MM.1S (cell line): ENCODE results near the gene MARK3.

Experiments used
- DNase-seq: peaks from one replicate; pipeline ENCODE4 v3.0.0-alpha.2; 2015
- H2AFZ ChIP-seq: fragments of 300-600 bp; sonication (generic); 2 replicates; pipeline ENCODE4 v1.6.0; 2016; ENCODE audit warnings: antibody characterized with exemption, low read length
- H3F3A ChIP-seq: fragments of 300-600 bp; sonication (generic); 2 replicates; pipeline ENCODE4 v1.6.1; 2016; ENCODE audit warnings: mild to moderate bottlenecking, antibody characterized with exemption, low read length, moderate library complexity, mixed read lengths; ENCODE audit not compliant: insufficient read depth
- H3K27ac ChIP-seq: fragments of 300-600 bp; sonication (generic); 2 replicates; pipeline ENCODE4 v1.5.1; 2016; ENCODE audit warnings: mild to moderate bottlenecking, low read length
- H3K27me3 ChIP-seq: fragments of 300-600 bp; sonication (generic); replicated peaks from 2 replicates; pipeline ENCODE4 v1.6.0; 2016; ENCODE audit warnings: low read length; ENCODE audit not compliant: insufficient read depth
- H3K36me3 ChIP-seq: fragments of 300-600 bp; sonication (generic); replicated peaks from 2 replicates; pipeline ENCODE4 v1.6.1; 2016; ENCODE audit warnings: mild to moderate bottlenecking, low read length, mixed read lengths; ENCODE audit not compliant: insufficient read depth
- H3K4me1 ChIP-seq: fragments of 300-600 bp; sonication (generic); 2 replicates; pipeline ENCODE4 v1.6.1; 2016; ENCODE audit warnings: low read length, mixed read lengths
- H3K4me2 ChIP-seq: fragments of 300-600 bp; sonication (generic); 2 replicates; pipeline ENCODE4 v1.6.0; 2016; ENCODE audit warnings: low read depth, low read length
- H3K4me3 ChIP-seq: fragments of 300-600 bp; sonication (generic); 2 replicates; pipeline ENCODE4 v1.5.1; 2016; ENCODE audit warnings: low read length, mixed read lengths
- H3K79me2 ChIP-seq: fragments of 300-600 bp; sonication (generic); 2 replicates; pipeline ENCODE4 v1.6.1; 2016; ENCODE audit warnings: mixed run types, low read length, mixed read lengths
- H3K9ac ChIP-seq: fragments of 300-600 bp; sonication (generic); 2 replicates; pipeline ENCODE4 v1.6.1; 2016; ENCODE audit warnings: low read length, mixed read lengths
- H3K9me2 ChIP-seq: fragments of 300-600 bp; sonication (generic); replicated peaks from 2 replicates; pipeline ENCODE4 v1.6.1; 2016; ENCODE audit warnings: mild to moderate bottlenecking, low read length, mixed read lengths; ENCODE audit not compliant: insufficient read depth
- H3K9me3 ChIP-seq: fragments of 300-600 bp; sonication (generic); replicated peaks from 2 replicates; pipeline ENCODE4 v1.6.1; 2016; ENCODE audit warnings: mild to moderate bottlenecking, low read length, mixed read lengths; ENCODE audit not compliant: insufficient read depth
- H4K20me1 ChIP-seq: fragments of 300-600 bp; sonication (generic); 2 replicates; pipeline ENCODE4 v1.6.1; 2016; ENCODE audit warnings: mild to moderate bottlenecking, low read length, moderate library complexity, mixed read lengths; ENCODE audit not compliant: insufficient read depth
- CTCF ChIP-seq: fragments of 300-600 bp; sonication (generic); IDR thresholded peaks from 2 replicates; pipeline ENCODE4 v1.5.1; 2016; ENCODE audit warnings: antibody characterized with exemption, low read length, mixed read lengths
- EZH2 ChIP-seq: fragments of 300-600 bp; sonication (generic); optimal IDR thresholded peaks from 2 replicates; pipeline ENCODE3; 2017; ENCODE audit warnings: low read depth, mild to moderate bottlenecking, antibody characterized with exemption, low read length, mixed read lengths
- EZH2phosphoT487 ChIP-seq: fragments of 300-600 bp; sonication (generic); IDR thresholded peaks from 2 replicates; pipeline ENCODE4 v1.6.1; 2018; ENCODE audit warnings: antibody characterized with exemption, low read length

Gene MARK3

DNA sequence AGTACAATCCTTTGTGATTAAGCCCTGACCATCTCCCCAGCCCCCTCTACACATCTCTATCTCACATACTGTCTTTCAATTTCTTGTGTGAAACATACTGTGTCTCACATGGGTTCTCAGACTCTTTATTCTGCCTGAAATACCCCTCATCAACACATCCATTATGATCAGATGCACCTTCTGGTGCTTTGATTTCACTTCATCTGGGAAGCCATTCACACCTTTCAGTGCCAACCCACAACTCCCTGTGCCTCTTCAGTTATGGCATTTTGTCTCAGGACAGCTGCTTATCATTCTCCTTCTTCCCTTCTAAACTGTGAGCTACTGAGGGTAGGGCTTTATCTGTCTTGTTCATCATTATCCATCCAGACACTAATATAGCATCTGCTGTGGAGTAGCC, 78.6 kb downstream of the MARK3 start:
- Histone ChIP-seq H3K27me3 (no peaks in the 10 kb centered on the region), H3F3A (no peaks in the 10 kb centered on the region), H3K4me2 (no peak overlapping the region), H3K4me3 (no peak overlapping the region), H3K27ac (no peak overlapping the region), H2AFZ (no peak overlapping the region), H3K36me3 (no peaks in the 10 kb centered on the region), H3K79me2 (no peaks in the 10 kb centered on the region), H3K4me1 (no peaks in the 10 kb centered on the region), H3K9me2 (no peaks in the 10 kb centered on the region), H3K9ac (no peak overlapping the region), H3K9me3 (no peaks in the 10 kb centered on the region), H4K20me1 (no peaks in the 10 kb centered on the region)
- TF ChIP-seq CTCF (no peak), EZH2 (no peak), EZH2phosphoT487 (no peak)
- no peak for DNase-seq

DNA sequence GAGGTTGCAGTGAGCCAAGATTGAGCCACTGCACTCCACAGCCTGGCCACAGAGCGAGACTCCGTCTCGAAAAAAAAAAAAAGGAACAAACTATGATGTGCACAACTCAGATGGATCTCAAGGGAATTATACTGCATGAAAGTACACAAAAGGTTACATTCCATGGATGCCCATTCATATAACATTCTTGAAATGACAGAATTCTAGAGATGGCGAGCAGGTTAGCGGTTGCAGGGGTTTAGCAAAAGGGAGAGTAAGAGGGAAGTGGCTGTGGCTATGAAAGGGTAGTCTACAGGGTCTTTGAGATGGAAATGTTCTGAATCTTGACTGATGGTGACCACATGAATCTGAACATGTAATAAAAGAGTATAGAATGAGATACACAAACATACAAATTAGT, 87.7 kb downstream of the MARK3 start:
- H2AFZ ChIP-seq: no peak overlapping the region
- no peaks in the 10 kb centered on the region for H3K9me2 ChIP-seq
- no peaks in the 10 kb centered on the region for H3K27me3 ChIP-seq
- no peaks in the 10 kb centered on the region for H3F3A ChIP-seq
- no peaks in the 10 kb centered on the region for H4K20me1 ChIP-seq
- H3K79me2 ChIP-seq: no peaks in the 10 kb centered on the region
- no peak for DNase-seq
- TF ChIP-seq EZH2: no peak
- H3K9ac ChIP-seq: no peak overlapping the region
- H3K27ac ChIP-seq: no peak overlapping the region
- H3K4me1 ChIP-seq: no peaks in the 10 kb centered on the region
- no peak overlapping the region for H3K4me2 ChIP-seq
- no peaks in the 10 kb centered on the region for H3K9me3 ChIP-seq
- no peaks in the 10 kb centered on the region for H3K36me3 ChIP-seq
- H3K4me3 ChIP-seq: no peak overlapping the region

DNA sequence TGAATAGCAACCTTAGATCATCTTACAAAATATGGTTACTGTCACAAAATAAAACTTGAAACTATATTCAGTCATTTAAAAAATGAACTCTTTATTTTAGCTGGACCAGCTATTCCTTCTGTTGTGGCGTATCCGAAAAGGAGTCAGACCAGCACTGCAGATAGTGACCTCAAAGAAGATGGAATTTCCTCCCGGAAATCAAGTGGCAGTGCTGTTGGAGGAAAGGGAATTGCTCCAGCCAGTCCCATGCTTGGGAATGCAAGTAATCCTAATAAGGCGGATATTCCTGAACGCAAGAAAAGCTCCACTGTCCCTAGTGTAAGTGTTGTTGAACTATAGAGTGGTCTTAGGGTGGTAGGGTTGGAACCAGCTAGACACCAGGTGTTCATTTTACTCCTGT, 89.7 kb downstream of the MARK3 start:
- no peaks in the 10 kb centered on the region for H3K36me3 ChIP-seq
- no peak for TF ChIP-seq CTCF
- no peak for TF ChIP-seq EZH2phosphoT487
- no peak for TF ChIP-seq EZH2
- H3K9ac ChIP-seq: no peak overlapping the region
- H3F3A ChIP-seq: peaks cover 4% of the 10 kb centered on the region; the same call in 1 of the 2 replicates
- no peak overlapping the region for H2AFZ ChIP-seq
- H3K4me1 ChIP-seq: peaks cover 2% of the 10 kb centered on the region; the same call in 1 of the 2 replicates
- H3K79me2 ChIP-seq: no peaks in the 10 kb centered on the region
- H3K9me3 ChIP-seq: no peaks in the 10 kb centered on the region
- no peaks in the 10 kb centered on the region for H3K27me3 ChIP-seq
- H3K27ac ChIP-seq: no peak overlapping the region
- no peak for DNase-seq
- no peak overlapping the region for H3K4me3 ChIP-seq
- no peaks in the 10 kb centered on the region for H4K20me1 ChIP-seq
- H3K4me2 ChIP-seq: no peak overlapping the region
- H3K9me2 ChIP-seq: no peaks in the 10 kb centered on the region

DNA sequence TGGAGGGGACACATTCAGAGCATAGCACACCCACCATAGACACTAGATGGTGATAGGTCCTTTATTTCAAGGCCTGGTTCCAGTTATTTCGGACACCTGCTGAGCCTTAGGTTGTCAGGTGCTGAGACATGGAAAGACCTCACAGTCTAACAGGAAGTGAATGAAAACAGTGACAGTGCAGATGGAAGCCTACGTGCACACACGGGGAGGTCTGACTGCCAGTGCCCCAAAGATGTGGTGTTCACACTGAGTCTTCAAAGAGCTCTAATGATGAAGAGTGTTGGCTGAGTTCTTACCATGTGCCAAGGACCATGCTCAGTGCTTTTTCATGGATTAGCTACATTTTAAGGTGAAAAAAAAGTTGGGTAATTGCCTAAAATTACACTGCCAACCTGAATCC, 90.8 kb downstream of the MARK3 start:
- TF ChIP-seq EZH2phosphoT487: no peak
- Histone ChIP-seq H3K27me3 (no peaks in the 10 kb centered on the region), H4K20me1 (no peaks in the 10 kb centered on the region), H3K4me3 (no peak overlapping the region), H3K4me2 (no peak overlapping the region), H3K79me2 (no peaks in the 10 kb centered on the region), H2AFZ (no peak overlapping the region), H3K9me2 (no peaks in the 10 kb centered on the region), H3K9ac (no peak overlapping the region), H3K4me1 (peaks cover 14% of the 10 kb centered on the region), H3F3A (peaks cover 15% of the 10 kb centered on the region), H3K27ac (no peak overlapping the region), H3K36me3 (no peaks in the 10 kb centered on the region), H3K9me3 (no peaks in the 10 kb centered on the region)
- DNase-seq: no peak
